ENCODE results near the gene ABHD1. TPM values are rescaled to one million over a fixed set of nuclear protein-coding genes. Genes with fewer than 3 reads are reported as not detected.

Gene ABHD1
- total RNA-seq, 1 donor from 2014 or later = not detected

GRCh38 chr2:27080603-27080936 is 43.0 kb upstream of the ABHD1 start:
- Histone ChIP-seq H3K4me1 (ENCODE audit: control insufficient read depth in 3 of 3, insufficient read depth in 3 of 3, low read length in 3 of 3) (peaks cover 50 to 68% (median 54%) of the 10 kb centered on the region in 3 donors), H3K36me3 (ENCODE audit: control insufficient read depth in 3 of 3, insufficient read depth in 3 of 3, low read length in 3 of 3) (no peaks in the 10 kb centered on the region), H3K9ac (ENCODE audit: low read depth in 1 of 3, low read length in 3 of 3) (peak overlapping the region in 2 of 3 donors; percentile 25 to 80), H3K27ac (ENCODE audit: low read depth, low read length) (peak overlapping the region; percentile 72), H3K9me3 (ENCODE audit: control insufficient read depth in 3 of 3, low read length in 3 of 3) (no peaks in the 10 kb centered on the region), H3K4me3 (ENCODE audit: low read length in 3 of 3) (peak overlapping the region; percentile 57 to 75 (median 72)), H3K27me3 (ENCODE audit: control insufficient read depth in 3 of 3, insufficient read depth in 3 of 3, low read length in 3 of 3) (peaks cover 0 to 5% (median 0%) of the 10 kb centered on the region in 3 donors)

DNA sequence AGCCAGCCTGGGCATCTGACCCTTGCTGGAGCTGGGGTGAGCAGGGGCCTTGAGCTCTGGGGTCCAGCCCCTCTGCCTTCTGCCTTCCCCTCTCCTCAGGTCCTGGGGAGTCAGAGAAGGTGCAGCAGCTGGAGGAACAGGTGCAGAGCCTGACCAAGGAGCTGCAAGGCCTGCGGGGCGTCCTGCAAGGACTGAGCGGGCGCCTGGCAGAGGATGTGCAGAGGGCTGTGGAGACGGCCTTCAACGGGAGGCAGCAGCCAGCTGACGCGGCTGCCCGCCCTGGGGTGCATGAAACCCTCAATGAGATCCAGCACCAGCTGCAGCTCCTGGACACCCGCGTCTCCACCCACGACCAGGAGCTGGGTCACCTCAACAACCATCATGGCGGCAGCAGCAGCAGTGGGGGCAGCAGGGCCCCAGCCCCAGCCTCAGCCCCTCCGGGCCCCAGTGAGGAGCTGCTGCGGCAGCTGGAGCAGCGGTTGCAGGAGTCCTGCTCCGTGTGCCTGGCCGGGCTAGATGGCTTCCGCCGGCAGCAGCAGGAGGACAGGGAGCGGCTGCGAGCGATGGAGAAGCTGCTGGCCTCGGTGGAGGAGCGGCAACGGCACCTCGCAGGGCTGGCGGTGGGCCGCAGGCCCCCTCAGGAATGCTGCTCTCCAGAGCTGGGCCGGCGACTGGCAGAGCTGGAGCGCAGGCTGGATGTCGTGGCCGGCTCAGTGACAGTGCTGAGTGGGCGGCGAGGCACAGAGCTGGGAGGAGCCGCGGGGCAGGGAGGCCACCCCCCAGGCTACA is 41.4 kb upstream of the ABHD1 start:
- Histone ChIP-seq H3K27ac (ENCODE audit: low read depth, low read length) (peak overlapping the region; percentile 76), H3K27me3 (ENCODE audit: control insufficient read depth in 3 of 3, insufficient read depth in 3 of 3, low read length in 3 of 3) (peaks cover 0 to 2% (median 0%) of the 10 kb centered on the region in 3 donors), H3K36me3 (ENCODE audit: control insufficient read depth in 3 of 3, insufficient read depth in 3 of 3, low read length in 3 of 3) (no peaks in the 10 kb centered on the region), H3K9me3 (ENCODE audit: control insufficient read depth in 3 of 3, low read length in 3 of 3) (no peaks in the 10 kb centered on the region), H3K9ac (ENCODE audit: low read depth in 1 of 3, low read length in 3 of 3) (peak overlapping the region in 2 of 3 donors; percentile 67 to 77), H3K4me1 (ENCODE audit: control insufficient read depth in 3 of 3, insufficient read depth in 3 of 3, low read length in 3 of 3) (peaks cover 55 to 69% (median 62%) of the 10 kb centered on the region in 3 donors), H3K4me3 (ENCODE audit: low read length in 3 of 3) (peak overlapping the region; percentile 57 to 75 (median 72))

DNA sequence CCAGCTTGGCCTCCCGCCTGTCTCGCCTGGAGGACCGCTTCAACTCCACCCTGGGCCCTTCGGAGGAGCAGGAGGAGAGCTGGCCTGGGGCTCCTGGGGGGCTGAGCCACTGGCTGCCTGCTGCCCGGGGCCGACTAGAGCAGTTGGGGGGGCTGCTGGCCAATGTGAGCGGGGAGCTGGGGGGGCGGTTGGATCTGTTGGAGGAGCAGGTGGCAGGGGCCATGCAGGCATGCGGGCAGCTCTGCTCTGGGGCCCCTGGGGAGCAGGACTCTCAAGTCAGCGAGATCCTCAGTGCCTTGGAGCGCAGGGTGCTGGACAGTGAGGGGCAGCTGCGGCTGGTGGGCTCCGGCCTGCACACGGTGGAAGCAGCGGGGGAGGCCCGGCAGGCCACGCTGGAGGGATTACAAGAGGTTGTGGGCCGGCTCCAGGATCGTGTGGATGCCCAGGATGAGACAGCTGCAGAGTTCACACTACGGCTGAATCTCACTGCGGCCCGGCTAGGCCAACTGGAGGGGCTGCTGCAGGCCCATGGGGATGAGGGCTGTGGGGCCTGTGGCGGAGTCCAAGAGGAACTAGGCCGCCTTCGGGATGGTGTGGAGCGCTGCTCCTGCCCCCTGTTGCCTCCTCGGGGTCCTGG is 40.7 kb upstream of the ABHD1 start:
- Histone ChIP-seq H3K27ac (ENCODE audit: low read depth, low read length) (peak overlapping the region; percentile 7), H3K9ac (ENCODE audit: low read depth in 1 of 3, low read length in 3 of 3) (peak overlapping the region; percentile 6 to 77 (median 65)), H3K4me1 (ENCODE audit: control insufficient read depth in 3 of 3, insufficient read depth in 3 of 3, low read length in 3 of 3) (peaks cover 61 to 74% (median 65%) of the 10 kb centered on the region in 3 donors), H3K9me3 (ENCODE audit: control insufficient read depth in 3 of 3, low read length in 3 of 3) (no peaks in the 10 kb centered on the region), H3K4me3 (ENCODE audit: low read length in 3 of 3) (peak overlapping the region in 2 of 3 donors; percentile 22 to 23), H3K36me3 (ENCODE audit: control insufficient read depth in 3 of 3, insufficient read depth in 3 of 3, low read length in 3 of 3) (no peaks in the 10 kb centered on the region), H3K27me3 (ENCODE audit: control insufficient read depth in 3 of 3, insufficient read depth in 3 of 3, low read length in 3 of 3) (no peaks in the 10 kb centered on the region)

DNA sequence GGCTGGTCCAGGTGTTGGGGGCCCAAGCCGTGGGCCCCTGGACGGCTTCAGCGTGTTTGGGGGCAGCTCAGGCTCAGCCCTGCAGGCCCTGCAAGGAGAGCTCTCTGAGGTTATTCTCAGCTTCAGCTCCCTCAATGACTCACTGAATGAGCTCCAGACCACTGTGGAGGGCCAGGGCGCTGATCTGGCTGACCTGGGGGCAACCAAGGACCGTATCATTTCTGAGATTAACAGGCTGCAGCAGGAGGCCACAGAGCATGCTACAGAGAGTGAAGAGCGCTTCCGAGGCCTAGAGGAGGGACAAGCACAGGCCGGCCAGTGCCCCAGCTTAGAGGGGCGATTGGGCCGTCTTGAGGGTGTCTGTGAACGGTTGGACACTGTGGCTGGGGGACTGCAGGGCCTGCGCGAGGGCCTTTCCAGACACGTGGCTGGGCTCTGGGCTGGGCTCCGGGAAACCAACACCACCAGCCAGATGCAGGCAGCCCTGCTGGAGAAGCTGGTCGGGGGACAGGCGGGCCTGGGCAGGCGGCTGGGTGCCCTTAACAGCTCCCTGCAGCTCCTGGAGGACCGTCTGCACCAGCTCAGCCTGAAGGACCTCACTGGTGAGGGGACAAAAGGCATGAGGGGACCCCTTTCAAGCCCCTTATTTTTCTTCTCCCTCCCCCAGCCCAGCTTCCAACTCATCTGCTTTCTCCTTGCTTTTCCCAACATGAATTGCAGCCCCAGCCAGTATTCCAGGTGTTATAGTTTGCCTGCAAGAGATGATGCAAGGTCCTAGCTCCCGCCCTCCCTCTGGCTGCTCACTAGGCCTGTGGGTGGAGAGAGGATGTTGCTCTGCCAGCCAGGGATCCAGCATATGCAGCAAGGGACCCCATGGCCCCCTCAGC is 40.0 kb upstream of the ABHD1 start:
- Histone ChIP-seq H3K9ac (ENCODE audit: low read depth in 1 of 3, low read length in 3 of 3) (peak overlapping the region; percentile 6 to 77 (median 33)), H3K27me3 (ENCODE audit: control insufficient read depth in 3 of 3, insufficient read depth in 3 of 3, low read length in 3 of 3) (no peaks in the 10 kb centered on the region), H3K4me3 (ENCODE audit: low read length in 3 of 3) (no peak overlapping the region), H3K4me1 (ENCODE audit: control insufficient read depth in 3 of 3, insufficient read depth in 3 of 3, low read length in 3 of 3) (peaks cover 61 to 74% (median 64%) of the 10 kb centered on the region in 3 donors), H3K27ac (ENCODE audit: low read depth, low read length) (no peak overlapping the region), H3K9me3 (ENCODE audit: control insufficient read depth in 3 of 3, low read length in 3 of 3) (no peaks in the 10 kb centered on the region), H3K36me3 (ENCODE audit: control insufficient read depth in 3 of 3, insufficient read depth in 3 of 3, low read length in 3 of 3) (no peaks in the 10 kb centered on the region)

DNA sequence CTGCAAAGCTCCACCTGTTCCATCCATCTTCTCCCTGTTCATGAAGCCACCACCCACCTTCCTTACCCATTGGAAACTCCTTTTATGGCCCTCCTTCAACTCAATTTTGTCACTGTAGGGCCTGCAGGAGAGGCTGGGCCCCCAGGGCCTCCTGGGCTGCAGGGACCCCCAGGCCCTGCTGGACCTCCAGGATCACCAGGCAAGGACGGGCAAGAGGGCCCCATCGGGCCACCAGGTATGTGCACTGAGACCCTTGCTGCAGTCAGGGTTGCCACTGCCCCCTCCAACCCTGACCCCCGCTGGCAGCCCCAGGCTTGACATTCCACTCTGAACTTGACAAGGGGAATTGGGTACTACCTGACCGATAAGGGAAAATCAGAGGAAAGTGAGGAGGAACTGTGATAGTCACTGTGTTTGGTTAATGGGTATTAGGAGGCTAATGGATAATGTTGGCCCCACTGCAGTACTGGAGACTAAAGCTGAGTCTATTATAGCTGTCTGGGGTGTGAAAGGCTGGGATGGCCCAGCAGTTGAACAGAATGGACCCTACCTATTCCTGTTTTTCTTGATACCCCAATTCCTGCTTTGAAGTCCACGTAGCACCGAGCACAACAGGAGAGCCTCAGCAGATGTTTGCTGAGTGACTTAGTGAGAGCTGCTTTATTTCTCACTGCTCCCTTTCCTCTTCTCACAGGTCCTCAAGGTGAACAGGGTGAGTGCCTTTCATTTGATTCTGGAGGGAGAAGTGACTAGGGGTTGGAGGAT is 39.1 kb upstream of the ABHD1 start:
- Histone ChIP-seq H3K27me3 (ENCODE audit: control insufficient read depth in 3 of 3, insufficient read depth in 3 of 3, low read length in 3 of 3) (no peaks in the 10 kb centered on the region), H3K9me3 (ENCODE audit: control insufficient read depth in 3 of 3, low read length in 3 of 3) (no peaks in the 10 kb centered on the region), H3K9ac (ENCODE audit: low read depth in 1 of 3, low read length in 3 of 3) (peak overlapping the region in 1 of 3 donors; percentile 86), H3K36me3 (ENCODE audit: control insufficient read depth in 3 of 3, insufficient read depth in 3 of 3, low read length in 3 of 3) (no peaks in the 10 kb centered on the region), H3K27ac (ENCODE audit: low read depth, low read length) (no peak overlapping the region), H3K4me1 (ENCODE audit: control insufficient read depth in 3 of 3, insufficient read depth in 3 of 3, low read length in 3 of 3) (peaks cover 60 to 74% (median 64%) of the 10 kb centered on the region in 3 donors), H3K4me3 (ENCODE audit: low read length in 3 of 3) (no peak overlapping the region)

GRCh38 chr2:27085062-27085672 is 38.4 kb upstream of the ABHD1 start:
- Histone ChIP-seq H3K9ac (ENCODE audit: low read depth in 1 of 3, low read length in 3 of 3) (peak overlapping the region; percentile 43 to 86 (median 56)), H3K27ac (ENCODE audit: low read depth, low read length) (peak overlapping the region; percentile 75), H3K4me1 (ENCODE audit: control insufficient read depth in 3 of 3, insufficient read depth in 3 of 3, low read length in 3 of 3) (peaks cover 58 to 70% (median 61%) of the 10 kb centered on the region in 3 donors)

GRCh38 chr2:27085673-27086089 is 37.9 kb upstream of the ABHD1 start:
- Histone ChIP-seq H3K27ac (ENCODE audit: low read depth, low read length) (peak overlapping the region; percentile 75), H3K27me3 (ENCODE audit: control insufficient read depth in 3 of 3, insufficient read depth in 3 of 3, low read length in 3 of 3) (no peaks in the 10 kb centered on the region), H3K9me3 (ENCODE audit: control insufficient read depth in 3 of 3, low read length in 3 of 3) (no peaks in the 10 kb centered on the region), H3K4me3 (ENCODE audit: low read length in 3 of 3) (peak overlapping the region; percentile 67 to 82 (median 77)), H3K4me1 (ENCODE audit: control insufficient read depth in 3 of 3, insufficient read depth in 3 of 3, low read length in 3 of 3) (peaks cover 53 to 65% (median 56%) of the 10 kb centered on the region in 3 donors), H3K9ac (ENCODE audit: low read depth in 1 of 3, low read length in 3 of 3) (peak overlapping the region; percentile 43 to 86 (median 76)), H3K36me3 (ENCODE audit: control insufficient read depth in 3 of 3, insufficient read depth in 3 of 3, low read length in 3 of 3) (no peaks in the 10 kb centered on the region)

More at GRCh38 chr2:27085062-27085672, 38.4 kb upstream of the ABHD1 start:
- Histone ChIP-seq H3K27me3 (ENCODE audit: control insufficient read depth in 3 of 3, insufficient read depth in 3 of 3, low read length in 3 of 3) (no peaks in the 10 kb centered on the region), H3K4me3 (ENCODE audit: low read length in 3 of 3) (peak overlapping the region; percentile 67 to 82 (median 77)), H3K36me3 (ENCODE audit: control insufficient read depth in 3 of 3, insufficient read depth in 3 of 3, low read length in 3 of 3) (no peaks in the 10 kb centered on the region), H3K9me3 (ENCODE audit: control insufficient read depth in 3 of 3, low read length in 3 of 3) (no peaks in the 10 kb centered on the region)

- Histone ChIP-seq H3K9ac (ENCODE audit: low read depth in 1 of 3, low read length in 3 of 3) (peak overlapping the region; percentile 61 to 86 (median 76)), H3K4me3 (ENCODE audit: low read length in 3 of 3) (peak overlapping the region; percentile 56 to 87 (median 77)), H3K27ac (ENCODE audit: low read depth, low read length) (peak overlapping the region; percentile 75), H3K4me1 (ENCODE audit: control insufficient read depth in 3 of 3, insufficient read depth in 3 of 3, low read length in 3 of 3) (peaks cover 48 to 60% (median 50%) of the 10 kb centered on the region in 3 donors), H3K9me3 (ENCODE audit: control insufficient read depth in 3 of 3, low read length in 3 of 3) (no peaks in the 10 kb centered on the region), H3K27me3 (ENCODE audit: control insufficient read depth in 3 of 3, insufficient read depth in 3 of 3, low read length in 3 of 3) (no peaks in the 10 kb centered on the region), H3K36me3 (ENCODE audit: control insufficient read depth in 3 of 3, insufficient read depth in 3 of 3, low read length in 3 of 3) (no peaks in the 10 kb centered on the region)
Observed at GRCh38 chr2:27086090-27086723, 37.4 kb upstream of the ABHD1 start.

Measured in skeletal muscle tissue (tissue), 4 donors.